Measurements from ENCODE around the gene SLC38A8. TPM values are rescaled to one million over a fixed set of nuclear protein-coding genes. Genes with fewer than 3 reads are reported as not detected.

Gene SLC38A8
- total RNA-seq, 2 donors from 2014 or later: not detected

GRCh38 chr16:83968306-83968851 lies 74.2 kb downstream of the SLC38A8 start:
- no peak overlapping the region for H3K27ac Mint-ChIP-seq
- no peak overlapping the region for H3K4me3 Mint-ChIP-seq
- no peaks in the 10 kb centered on the region for H3K9me3 Mint-ChIP-seq
- DNase-seq (ENCODE audit: low spot score) (peak; percentile 55), ATAC-seq (no peak)
- peaks cover 12 to 19% of the 10 kb centered on the region in 2 donors for H3K27me3 Mint-ChIP-seq
- no peaks in the 10 kb centered on the region for H3K36me3 Mint-ChIP-seq
- peaks cover 4 to 5% of the 10 kb centered on the region in 2 donors for H3K4me1 Mint-ChIP-seq (ENCODE audit: low read depth in 2 of 2)

GRCh38 chr16:83967838-83968305 lies 74.7 kb downstream of the SLC38A8 start, which contains the start of gene NECAB2:
NECAB2 (plus strand) TSS chr16:83968244; CDS start chr16:83968649, 405 bp downstream.
- Mint-ChIP-seq H3K4me3 (peak within 1 kb of the TSS; percentile 70), H3K4me1 (ENCODE audit: low read depth in 2 of 2) (peaks cover 4 to 5% of the 10 kb centered on the region in 2 donors), H3K27ac (no peak within 1 kb of the TSS), H3K36me3 (no peaks in the 10 kb centered on the region), H3K27me3 (peaks cover 12 to 19% of the 10 kb centered on the region in 2 donors), H3K9me3 (no peaks in the 10 kb centered on the region)
- no peak for DNase-seq (ENCODE audit: low spot score)
- ATAC-seq: peak in 1 of 2 donors; percentile 61

GRCh38 chr16:83967091-83967490 lies 75.5 kb downstream of the SLC38A8 start:
- Mint-ChIP-seq H3K4me1 (ENCODE audit: low read depth in 2 of 2) (peaks cover 4 to 5% of the 10 kb centered on the region in 2 donors), H3K36me3 (no peaks in the 10 kb centered on the region), H3K9me3 (no peaks in the 10 kb centered on the region), H3K4me3 (no peak overlapping the region), H3K27me3 (peaks cover 12 to 19% of the 10 kb centered on the region in 2 donors), H3K27ac (no peak overlapping the region)
- ATAC-seq (no peak), DNase-seq (ENCODE audit: low spot score) (peak; percentile 29)

GRCh38 chr16:83966153-83966696 lies 76.4 kb downstream of the SLC38A8 start:
- H3K9me3 Mint-ChIP-seq: no peaks in the 10 kb centered on the region
- DNase-seq (ENCODE audit: low spot score): peak; percentile 55
- peaks cover 12 to 19% of the 10 kb centered on the region in 2 donors for H3K27me3 Mint-ChIP-seq
- no peak overlapping the region for H3K27ac Mint-ChIP-seq
- H3K4me3 Mint-ChIP-seq: no peak overlapping the region
- no peaks in the 10 kb centered on the region for H3K36me3 Mint-ChIP-seq
- peaks cover 4 to 5% of the 10 kb centered on the region in 2 donors for H3K4me1 Mint-ChIP-seq (ENCODE audit: low read depth in 2 of 2)
- no peak for ATAC-seq

- DNase-seq (ENCODE audit: low spot score): no peak
These were observed 77.0 kb downstream of the SLC38A8 start for GRCh38 chr16:83965444-83966152.

GRCh38 chr16:83964684-83965443 lies 77.7 kb downstream of the SLC38A8 start:
- no peak overlapping the region for H3K4me3 Mint-ChIP-seq
- ATAC-seq (peak in 1 of 2 donors; percentile 24), DNase-seq (ENCODE audit: low spot score) (no peak)
- no peaks in the 10 kb centered on the region for H3K36me3 Mint-ChIP-seq
- no peaks in the 10 kb centered on the region for H3K9me3 Mint-ChIP-seq
- H3K27me3 Mint-ChIP-seq: peaks cover 11 to 17% of the 10 kb centered on the region in 2 donors
- no peak overlapping the region for H3K27ac Mint-ChIP-seq
- peaks cover 4 to 5% of the 10 kb centered on the region in 2 donors for H3K4me1 Mint-ChIP-seq (ENCODE audit: low read depth in 2 of 2)

More at GRCh38 chr16:83965444-83966152, 77.0 kb downstream of the SLC38A8 start:
- peak in 1 of 2 donors; percentile 18 for ATAC-seq
- Mint-ChIP-seq H3K27ac (no peak overlapping the region), H3K4me1 (ENCODE audit: low read depth in 2 of 2) (peaks cover 4 to 5% of the 10 kb centered on the region in 2 donors), H3K27me3 (peaks cover 12 to 19% of the 10 kb centered on the region in 2 donors), H3K4me3 (no peak overlapping the region), H3K36me3 (no peaks in the 10 kb centered on the region), H3K9me3 (no peaks in the 10 kb centered on the region)

- Mint-ChIP-seq H3K27ac (no peak overlapping the region), H3K27me3 (peaks cover 4 to 8% of the 10 kb centered on the region in 2 donors), H3K4me1 (ENCODE audit: low read depth in 2 of 2) (peaks cover 4 to 5% of the 10 kb centered on the region in 2 donors), H3K36me3 (no peaks in the 10 kb centered on the region), H3K9me3 (no peaks in the 10 kb centered on the region), H3K4me3 (no peak overlapping the region)
- peak; percentile 29 for DNase-seq (ENCODE audit: low spot score)
- ATAC-seq: no peak
These were observed 79.1 kb downstream of the SLC38A8 start for GRCh38 chr16:83963277-83964119.

GRCh38 chr16:83961591-83961990 lies 81.0 kb downstream of the SLC38A8 start:
- no peaks in the 10 kb centered on the region for H3K36me3 Mint-ChIP-seq
- H3K27ac Mint-ChIP-seq: no peak overlapping the region
- H3K4me1 Mint-ChIP-seq (ENCODE audit: low read depth in 2 of 2): no peaks in the 10 kb centered on the region

GRCh38 chr16:83960521-83961249 lies 81.9 kb downstream of the SLC38A8 start:
- H3K36me3 Mint-ChIP-seq: no peaks in the 10 kb centered on the region

More at GRCh38 chr16:83961591-83961990, 81.0 kb downstream of the SLC38A8 start:
- no peaks in the 10 kb centered on the region for H3K27me3 Mint-ChIP-seq
- no peaks in the 10 kb centered on the region for H3K9me3 Mint-ChIP-seq
- no peak for DNase-seq (ENCODE audit: low spot score)
- no peak overlapping the region for H3K4me3 Mint-ChIP-seq
- no peak for ATAC-seq

More at GRCh38 chr16:83960521-83961249, 81.9 kb downstream of the SLC38A8 start:
- Mint-ChIP-seq H3K27ac (no peak overlapping the region), H3K27me3 (no peaks in the 10 kb centered on the region), H3K4me1 (ENCODE audit: low read depth in 2 of 2) (no peaks in the 10 kb centered on the region), H3K9me3 (no peaks in the 10 kb centered on the region), H3K4me3 (no peak overlapping the region)
- no peak for ATAC-seq
- no peak for DNase-seq (ENCODE audit: low spot score)

Other genes with a start within 250 kb of the SLC38A8 start
- 10 to 100 TPM; 30.5 to 64.5 TPM for gene HSBP1, start 234.8 kb downstream of the SLC38A8 start, total RNA-seq
- 1 to 10 TPM; 6.1 to 7.1 TPM for gene MLYCD, start 143.7 kb downstream of the SLC38A8 start, total RNA-seq
- under 1 TPM in 1 of 2 donors, not detected in 1; 0.38 TPM for gene OSGIN1, start 89.6 kb downstream of the SLC38A8 start, total RNA-seq
- not detected for gene NECAB2, start 74.6 kb downstream of the SLC38A8 start, total RNA-seq
- gene MBTPS1, start 74.1 kb upstream of the SLC38A8 start, total RNA-seq: 10 to 100 TPM; 65.4 to 83.4 TPM
- gene HSDL1, start 102.4 kb upstream of the SLC38A8 start, total RNA-seq: 10 to 100 TPM in 1 of 2 donors, 1 to 10 TPM in 1; 7.3 to 21.0 TPM
- not detected for gene DNAAF1, start 102.5 kb upstream of the SLC38A8 start, total RNA-seq
- 10 to 100 TPM; 50.4 to 92.3 TPM for gene TAF1C, start 144.3 kb upstream of the SLC38A8 start, total RNA-seq
- gene ADAD2, start 148.4 kb upstream of the SLC38A8 start, total RNA-seq: not detected
- not detected for gene KCNG4, start 197.2 kb upstream of the SLC38A8 start, total RNA-seq